GM19240 (cell line): ENCODE data around the gene ARPC2.
A peak's percentile ranks its signal among the peaks of the same experiment; 100 is the strongest.
"Not testable (repeated sequence)": the region's sequence is repeated elsewhere in the genome, so short reads cannot be mapped to it uniquely, and the experiment has no call there.

Experiments used
- DNase-seq: peaks from one replicate; pipeline ENCODE4 v3.0.0; 2011; ENCODE audit warnings: low spot score; ENCODE audit not compliant: insufficient read length

ARPC2 gene

GRCh38 chr2:218270721-218271486, 53.9 kb downstream of the ARPC2 start:
- no peak for DNase-seq

- DNase-seq: no peak
Measured at GRCh38 chr2:218271487-218271797, 54.5 kb downstream of the ARPC2 start.

GRCh38 chr2:218271865-218272530, 55.0 kb downstream of the ARPC2 start:
- DNase-seq: no peak

GRCh38 chr2:218272531-218273212, 55.7 kb downstream of the ARPC2 start:
- peak; percentile 80 for DNase-seq

- DNase-seq: not testable (repeated sequence)
Measured at GRCh38 chr2:218273214-218273907, 56.4 kb downstream of the ARPC2 start.

GRCh38 chr2:218273908-218274249, 56.9 kb downstream of the ARPC2 start:
- no peak for DNase-seq

- DNase-seq: no peak
Measured at GRCh38 chr2:218274586-218274985, 57.6 kb downstream of the ARPC2 start.

- no peak for DNase-seq
Measured at GRCh38 chr2:218275371-218276072, 58.5 kb downstream of the ARPC2 start.

GRCh38 chr2:218276986-218277755, 60.2 kb downstream of the ARPC2 start:
- no peak for DNase-seq

- no peak for DNase-seq
Measured at GRCh38 chr2:218277921-218278320, 60.9 kb downstream of the ARPC2 start.

GRCh38 chr2:218278531-218279360, 61.8 kb downstream of the ARPC2 start:
- no peak for DNase-seq

GRCh38 chr2:218280260-218280870, 63.4 kb downstream of the ARPC2 start:
- DNase-seq: no peak

GRCh38 chr2:218281449-218281848, 64.5 kb downstream of the ARPC2 start:
- no peak for DNase-seq

GRCh38 chr2:218282173-218282991, 65.4 kb downstream of the ARPC2 start:
- no peak for DNase-seq

GRCh38 chr2:218284106-218284811, 67.3 kb downstream of the ARPC2 start:
- DNase-seq: peak; percentile 82

- DNase-seq: no peak
Measured at GRCh38 chr2:218285604-218286003, 68.6 kb downstream of the ARPC2 start.

- peak; percentile 87 for DNase-seq
Measured at GRCh38 chr2:218286570-218287459, 69.8 kb downstream of the ARPC2 start.
